ENCODE measurements around the gene HLA-DPA1.
A peak's percentile ranks its signal among the peaks of the same experiment; 100 is the strongest.

The HLA-DPA1 gene

DNA sequence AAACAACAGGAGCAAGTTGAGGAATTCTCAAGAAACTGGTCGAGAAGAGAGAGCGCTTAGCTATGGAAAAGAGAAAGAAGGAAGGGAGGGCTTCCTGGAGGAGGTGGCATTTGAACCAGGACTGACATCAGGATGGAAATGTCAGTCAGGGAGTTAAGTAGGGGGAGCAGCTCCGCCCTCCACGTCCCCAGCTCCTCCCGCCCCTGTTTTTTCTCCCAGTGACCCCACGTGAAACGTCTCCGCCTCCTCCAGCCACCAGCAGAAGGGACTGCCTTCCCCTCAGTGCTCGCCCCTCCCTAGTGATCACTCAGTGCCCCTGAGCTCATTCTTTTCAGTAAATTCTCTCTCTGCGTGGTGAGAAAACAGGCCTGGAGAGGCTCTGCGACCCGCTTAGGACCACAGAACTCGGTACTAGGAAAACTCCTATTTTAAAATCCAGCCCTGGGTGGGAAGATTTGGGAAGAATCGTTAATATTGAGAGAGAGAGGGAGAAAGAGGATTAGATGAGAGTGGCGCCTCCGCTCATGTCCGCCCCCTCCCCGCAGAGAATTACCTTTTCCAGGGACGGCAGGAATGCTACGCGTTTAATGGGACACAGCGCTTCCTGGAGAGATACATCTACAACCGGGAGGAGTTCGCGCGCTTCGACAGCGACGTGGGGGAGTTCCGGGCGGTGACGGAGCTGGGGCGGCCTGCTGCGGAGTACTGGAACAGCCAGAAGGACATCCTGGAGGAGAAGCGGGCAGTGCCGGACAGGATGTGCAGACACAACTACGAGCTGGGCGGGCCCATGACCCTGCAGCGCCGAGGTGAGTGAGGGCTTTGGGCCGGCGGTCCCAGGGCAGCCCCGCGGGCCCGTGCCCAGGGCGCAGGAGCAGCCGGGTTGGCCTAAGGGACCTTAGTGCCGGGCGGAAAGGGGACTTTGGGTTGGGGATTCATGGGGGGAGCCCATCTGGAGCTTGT, 7.0 kb upstream of the HLA-DPA1 start:
- Mint-ChIP-seq H3K4me3 (peak overlapping the region; percentile 91), H3K27ac (peak overlapping the region; percentile 99), H3K27me3 (no peaks in the 10 kb centered on the region), H3K4me1 (peaks cover 62% of the 10 kb centered on the region), H3K36me3 (peaks cover 67% of the 10 kb centered on the region), H3K9me3 (no peaks in the 10 kb centered on the region)
- DNase-seq (ENCODE audit: low spot score in 2 of 2): peak in 1 of 2 donors; percentile 26
- peak; percentile 2 for ATAC-seq (ENCODE audit: low read depth)

DNA sequence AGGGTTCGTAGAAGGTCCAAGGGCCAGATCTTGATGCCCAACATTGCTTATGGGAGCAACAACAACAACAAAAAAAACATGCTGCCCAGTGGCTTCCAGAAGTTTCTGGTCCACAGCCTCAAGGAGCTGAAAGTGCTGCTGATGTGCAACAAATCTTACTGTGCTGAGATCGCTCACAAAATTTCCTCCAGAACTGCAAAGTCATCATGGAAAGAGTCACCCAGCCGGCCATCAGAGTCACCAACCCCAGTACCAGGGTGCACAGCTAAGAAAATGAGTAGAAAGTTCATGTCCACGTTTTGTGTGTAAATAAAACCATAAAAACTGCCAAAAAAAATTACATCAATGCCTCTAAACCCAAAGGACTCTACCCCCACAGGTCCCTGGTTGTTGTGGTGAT, 6.1 kb upstream of the HLA-DPA1 start:
- Mint-ChIP-seq H3K27me3 (no peaks in the 10 kb centered on the region), H3K27ac (peak overlapping the region; percentile 99)

DNA sequence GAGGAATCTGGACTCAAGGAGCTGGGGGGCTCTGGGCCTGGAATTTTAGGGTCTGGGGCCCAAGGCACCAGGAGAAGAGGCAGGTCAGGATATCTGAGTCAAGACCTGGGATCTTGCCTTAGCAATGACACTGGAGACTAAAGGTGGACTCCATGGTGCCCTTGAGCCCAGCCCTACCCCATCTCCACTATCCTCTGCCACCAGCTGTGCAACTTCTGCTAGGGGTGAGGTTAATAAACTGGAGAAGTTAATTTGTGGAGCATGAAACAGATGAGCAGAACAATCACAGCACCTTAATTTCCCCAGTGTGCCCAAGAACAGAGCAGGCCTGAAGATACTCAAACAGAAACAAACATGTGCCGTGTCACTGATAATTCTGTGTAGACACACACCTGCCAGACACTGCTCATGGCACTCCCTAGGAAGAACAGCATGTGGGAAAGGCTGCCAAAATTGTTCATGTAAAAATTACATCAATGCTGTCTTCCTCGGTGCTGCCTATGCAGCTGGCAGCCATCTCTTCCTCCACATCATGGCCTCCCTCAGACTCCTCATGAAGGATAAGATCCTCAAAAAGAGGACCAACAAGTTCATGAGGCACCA, 5.6 kb upstream of the HLA-DPA1 start:
- no peak for ATAC-seq (ENCODE audit: low read depth)
- Mint-ChIP-seq H3K27me3 (no peaks in the 10 kb centered on the region), H3K4me1 (peaks cover 59% of the 10 kb centered on the region), H3K9me3 (no peaks in the 10 kb centered on the region), H3K27ac (peak overlapping the region; percentile 99), H3K4me3 (peak overlapping the region; percentile 91), H3K36me3 (peaks cover 59% of the 10 kb centered on the region)
- no peak for DNase-seq (ENCODE audit: low spot score in 2 of 2)

More for the DNA sequence above, 6.1 kb upstream of the HLA-DPA1 start:
- ATAC-seq (ENCODE audit: low read depth) (no peak), DNase-seq (ENCODE audit: low spot score in 2 of 2) (no peak)
- Mint-ChIP-seq H3K36me3 (peaks cover 60% of the 10 kb centered on the region), H3K9me3 (no peaks in the 10 kb centered on the region), H3K4me1 (peaks cover 60% of the 10 kb centered on the region), H3K4me3 (peak overlapping the region; percentile 91)

DNA sequence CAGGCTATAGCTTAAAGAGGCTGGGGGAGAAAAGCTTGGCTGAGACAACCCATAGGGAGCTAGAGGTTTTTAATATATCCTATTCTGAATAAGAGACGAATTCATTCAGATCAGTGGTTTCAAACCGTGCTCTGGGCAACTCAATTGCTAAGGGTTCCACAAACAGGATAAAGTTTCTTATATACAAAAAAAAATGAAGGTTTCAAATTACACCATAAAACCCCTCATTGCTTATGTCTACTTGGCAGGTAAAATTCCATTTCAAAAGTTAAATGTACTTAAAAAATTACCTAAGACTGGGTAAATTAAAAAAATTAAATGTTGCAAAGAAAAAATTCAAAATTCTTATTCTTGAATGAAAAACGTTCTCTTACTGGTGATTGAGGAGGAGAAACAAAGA, 5.0 kb upstream of the HLA-DPA1 start:
- Mint-ChIP-seq H3K4me1 (peaks cover 62% of the 10 kb centered on the region), H3K36me3 (peaks cover 57% of the 10 kb centered on the region), H3K4me3 (peak overlapping the region; percentile 91), H3K27me3 (no peaks in the 10 kb centered on the region), H3K27ac (peak overlapping the region; percentile 99), H3K9me3 (no peaks in the 10 kb centered on the region)
- no peak for ATAC-seq (ENCODE audit: low read depth)
- no peak for DNase-seq (ENCODE audit: low spot score in 2 of 2)

DNA sequence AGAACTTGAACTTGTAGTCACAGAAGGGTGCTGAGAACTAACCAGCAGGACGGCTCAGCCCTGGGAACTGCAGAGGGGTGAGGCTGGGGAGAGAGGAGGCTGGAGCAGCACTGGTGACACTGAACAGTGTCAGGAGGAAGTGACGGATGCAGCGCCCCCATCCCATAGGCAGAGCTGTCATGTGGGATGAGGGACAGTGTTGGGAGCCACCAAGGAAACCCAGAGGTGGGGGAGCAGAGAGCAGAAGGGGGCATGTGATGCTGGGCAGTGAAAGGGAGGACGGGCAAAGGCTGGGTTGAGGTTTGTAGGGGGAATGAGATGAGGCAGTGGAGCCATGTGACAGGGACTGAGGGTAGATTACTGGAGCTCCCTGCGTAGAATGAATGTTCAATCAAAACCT, 4.5 kb upstream of the HLA-DPA1 start:
- Mint-ChIP-seq H3K4me1 (peaks cover 62% of the 10 kb centered on the region), H3K27me3 (no peaks in the 10 kb centered on the region), H3K9me3 (no peaks in the 10 kb centered on the region), H3K36me3 (peaks cover 55% of the 10 kb centered on the region), H3K4me3 (peak overlapping the region; percentile 91), H3K27ac (peak overlapping the region; percentile 99)
- ATAC-seq (ENCODE audit: low read depth): no peak
- DNase-seq (ENCODE audit: low spot score in 2 of 2): peak in 1 of 2 donors; percentile 20

DNA sequence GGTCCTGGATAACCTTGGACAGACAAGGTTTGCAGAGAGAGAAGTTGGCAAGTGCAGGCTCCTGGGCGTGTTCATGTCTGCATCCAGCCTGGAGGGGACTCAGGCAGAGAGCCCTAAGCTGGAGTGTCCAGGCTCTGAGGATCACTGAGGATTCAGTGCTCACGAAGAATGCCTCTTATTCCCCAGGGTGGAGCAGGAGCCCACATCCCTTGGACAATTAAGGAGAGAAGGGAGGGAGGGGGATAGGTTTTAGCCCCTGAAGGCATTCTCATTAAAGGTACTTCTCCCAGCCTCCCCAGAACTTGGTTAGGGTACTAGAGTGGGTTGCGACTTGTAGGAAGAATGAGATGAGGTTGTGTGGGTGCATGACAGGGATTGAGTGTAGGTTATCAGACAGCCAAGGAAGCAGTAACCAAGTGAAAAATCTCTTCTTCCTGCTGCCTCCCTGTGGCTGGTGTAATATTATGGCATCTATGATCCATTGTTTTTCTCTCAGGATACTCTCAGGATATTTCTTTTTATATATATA, 3.0 kb upstream of the HLA-DPA1 start:
- peak overlapping the region; percentile 91 for H3K4me3 Mint-ChIP-seq
- ATAC-seq (ENCODE audit: low read depth): no peak
- no peaks in the 10 kb centered on the region for H3K27me3 Mint-ChIP-seq
- peak overlapping the region; percentile 99 for H3K27ac Mint-ChIP-seq
- DNase-seq (ENCODE audit: low spot score in 2 of 2): peak in 1 of 2 donors; percentile 17
- peaks cover 56% of the 10 kb centered on the region for H3K36me3 Mint-ChIP-seq
- H3K4me1 Mint-ChIP-seq: peaks cover 54% of the 10 kb centered on the region
- H3K9me3 Mint-ChIP-seq: no peaks in the 10 kb centered on the region

DNA sequence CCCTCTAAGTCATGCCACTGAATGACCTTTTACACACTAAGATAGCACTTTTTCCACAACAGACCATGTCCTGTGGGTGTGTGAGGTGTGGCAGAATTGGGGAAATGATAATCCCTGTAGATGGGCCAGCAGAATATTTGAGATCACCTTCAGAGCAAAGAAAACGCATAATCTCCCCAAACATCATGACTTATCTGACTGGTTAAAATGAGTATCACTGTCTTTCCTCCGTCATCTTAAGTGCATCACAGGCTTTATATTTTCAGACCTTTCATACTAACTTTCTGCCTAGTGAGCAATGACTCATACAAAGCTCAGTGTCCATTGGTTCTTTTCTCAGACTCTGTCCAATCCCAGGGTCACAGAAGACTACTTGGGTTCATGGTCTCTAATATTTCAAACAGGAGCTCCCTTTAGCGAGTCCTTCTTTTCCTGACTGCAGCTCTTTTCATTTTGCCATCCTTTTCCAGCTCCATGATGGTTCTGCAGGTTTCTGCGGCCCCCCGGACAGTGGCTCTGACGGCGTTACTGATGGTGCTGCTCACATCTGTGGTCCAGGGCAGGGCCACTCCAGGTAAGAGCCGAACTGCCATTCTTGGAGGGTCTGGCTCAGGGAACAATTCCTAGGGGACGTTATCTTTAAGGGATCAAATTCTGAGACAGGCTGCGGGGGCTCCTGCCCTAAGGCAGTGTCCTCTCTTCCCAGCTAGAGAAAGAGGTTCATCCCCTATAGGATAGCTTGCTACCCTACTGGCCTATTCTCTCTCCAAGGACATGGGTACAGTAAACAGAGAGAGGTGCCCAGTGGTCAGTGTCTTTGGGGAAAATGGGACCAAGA, 2.3 kb upstream of the HLA-DPA1 start, which contains the start of gene HLA-DPB1:
Gene HLA-DPB1 (plus strand): TSS at position 423 of the 838 bp plus-strand sequence. CDS start 52 bp downstream, at position 475.
- H3K9me3 Mint-ChIP-seq: no peaks in the 10 kb centered on the region
- H3K27ac Mint-ChIP-seq: peak within 1 kb of the TSS; percentile 99
- ATAC-seq (ENCODE audit: low read depth) (peak; percentile 73), DNase-seq (ENCODE audit: low spot score in 2 of 2) (peak; percentile 60 to 82)
- peaks cover 50% of the 10 kb centered on the region for H3K4me1 Mint-ChIP-seq
- no peaks in the 10 kb centered on the region for H3K27me3 Mint-ChIP-seq
- H3K4me3 Mint-ChIP-seq: peak within 1 kb of the TSS; percentile 91
- H3K36me3 Mint-ChIP-seq: peaks cover 53% of the 10 kb centered on the region

DNA sequence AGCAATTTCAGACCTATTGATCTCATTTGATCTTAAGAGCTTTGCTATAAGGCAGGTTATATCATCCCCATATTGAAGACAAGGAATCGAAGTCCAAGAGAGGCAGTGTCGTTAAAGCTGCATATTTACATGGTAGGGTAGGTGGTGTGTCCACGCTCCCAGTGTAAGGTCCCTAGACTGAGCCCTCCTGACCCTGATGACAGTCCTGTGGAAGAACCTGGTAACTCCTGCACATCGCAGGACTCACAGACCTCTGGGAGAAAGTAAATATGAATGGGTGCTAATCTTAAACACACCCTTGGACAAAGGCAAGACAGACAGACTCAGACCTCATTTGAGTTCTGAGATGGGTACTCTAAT, 1.7 kb upstream of the HLA-DPA1 start:
- H3K4me1 Mint-ChIP-seq: peaks cover 46% of the 10 kb centered on the region
- ATAC-seq (ENCODE audit: low read depth): peak; percentile 1
- no peaks in the 10 kb centered on the region for H3K27me3 Mint-ChIP-seq
- H3K4me3 Mint-ChIP-seq: peak overlapping the region; percentile 91
- H3K9me3 Mint-ChIP-seq: no peaks in the 10 kb centered on the region
- H3K36me3 Mint-ChIP-seq: peaks cover 48% of the 10 kb centered on the region
- no peak for DNase-seq (ENCODE audit: low spot score in 2 of 2)
- H3K27ac Mint-ChIP-seq: peak overlapping the region; percentile 99

DNA sequence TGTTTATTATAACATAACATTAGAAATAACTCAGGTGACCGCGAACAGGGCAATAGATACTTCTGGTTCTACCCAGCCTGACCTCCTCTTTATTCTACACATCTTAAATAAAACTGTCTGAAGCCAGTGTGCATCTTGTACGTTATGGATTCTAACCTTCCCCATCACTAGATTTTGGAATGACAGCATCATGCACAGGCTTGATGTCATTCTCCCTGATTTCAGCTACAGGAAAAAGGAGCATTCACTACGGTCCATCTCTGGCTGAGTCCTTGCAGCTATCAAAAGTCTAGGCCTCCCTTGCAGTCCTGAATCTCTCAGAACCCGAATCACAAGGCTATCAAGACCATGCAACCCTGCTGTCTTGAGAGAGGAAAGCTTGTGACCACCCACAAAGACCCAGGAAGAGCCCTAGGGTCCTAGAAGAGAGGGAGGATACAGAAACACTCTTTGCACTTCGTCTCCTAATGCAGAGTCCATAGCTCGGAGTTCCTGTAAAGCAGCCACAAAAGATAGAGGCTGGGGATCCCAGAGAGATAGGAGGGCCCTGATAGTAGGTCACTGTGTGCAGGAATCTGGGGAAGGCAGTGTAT, 845 bp downstream of the HLA-DPA1 start:
- peak overlapping the region; percentile 99 for H3K4me3 Mint-ChIP-seq
- H3K27me3 Mint-ChIP-seq: no peaks in the 10 kb centered on the region
- peaks cover under 1% of the 10 kb centered on the region for H3K9me3 Mint-ChIP-seq
- H3K4me1 Mint-ChIP-seq: peaks cover 43% of the 10 kb centered on the region
- ATAC-seq (ENCODE audit: low read depth) (no peak), DNase-seq (ENCODE audit: low spot score in 2 of 2) (no peak)
- peak overlapping the region; percentile 99 for H3K27ac Mint-ChIP-seq
- H3K36me3 Mint-ChIP-seq: peaks cover 54% of the 10 kb centered on the region

DNA sequence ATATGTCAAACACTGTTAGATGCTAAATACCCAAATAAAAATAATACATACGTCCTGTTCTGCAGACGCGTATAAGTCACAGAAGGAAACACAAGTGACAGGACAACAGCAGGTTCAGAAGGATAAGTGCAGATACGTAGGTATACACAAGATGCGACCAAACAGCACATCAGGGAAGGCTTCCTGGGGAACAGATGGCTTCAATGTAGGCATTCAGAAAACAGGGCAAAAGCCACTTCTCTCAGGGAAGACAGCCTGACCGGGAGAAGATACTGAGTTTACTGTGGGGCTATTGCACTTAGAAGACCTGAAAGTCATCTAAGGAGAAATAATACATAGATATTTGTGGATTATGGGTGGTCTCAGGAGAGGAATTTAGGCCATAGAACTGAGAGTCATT, 1.9 kb downstream of the HLA-DPA1 start:
- Mint-ChIP-seq H3K4me1 (peaks cover 44% of the 10 kb centered on the region), H3K27me3 (no peaks in the 10 kb centered on the region), H3K9me3 (peaks cover 5% of the 10 kb centered on the region), H3K27ac (peak overlapping the region; percentile 99), H3K4me3 (peak overlapping the region; percentile 99), H3K36me3 (peaks cover 59% of the 10 kb centered on the region)
- no peak for DNase-seq (ENCODE audit: low spot score in 2 of 2)
- no peak for ATAC-seq (ENCODE audit: low read depth)

DNA sequence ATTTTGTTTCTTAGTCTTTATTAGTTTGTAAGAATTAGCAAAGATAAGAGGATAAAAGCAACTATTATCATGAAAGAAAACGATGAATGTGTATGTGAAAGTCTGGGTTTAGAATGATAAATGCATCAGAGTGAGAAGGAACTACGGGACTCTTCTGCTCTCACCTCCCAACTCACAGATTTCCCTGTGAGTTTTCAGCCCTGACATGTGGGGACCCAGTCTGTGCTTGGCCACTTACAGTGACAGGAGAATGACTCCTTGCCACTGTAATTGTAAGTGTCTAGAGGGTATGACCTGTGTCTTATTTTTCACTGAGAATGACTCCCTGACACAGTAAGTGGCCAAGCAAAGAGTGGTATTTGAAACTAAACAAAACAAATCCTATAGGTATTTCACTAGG, 2.5 kb downstream of the HLA-DPA1 start:
- H3K9me3 Mint-ChIP-seq: peaks cover 5% of the 10 kb centered on the region
- H3K27me3 Mint-ChIP-seq: no peaks in the 10 kb centered on the region
- peaks cover 47% of the 10 kb centered on the region for H3K4me1 Mint-ChIP-seq
- DNase-seq (ENCODE audit: low spot score in 2 of 2) (no peak), ATAC-seq (ENCODE audit: low read depth) (no peak)
- H3K27ac Mint-ChIP-seq: peak overlapping the region; percentile 99
- peak overlapping the region; percentile 99 for H3K4me3 Mint-ChIP-seq
- peaks cover 61% of the 10 kb centered on the region for H3K36me3 Mint-ChIP-seq

DNA sequence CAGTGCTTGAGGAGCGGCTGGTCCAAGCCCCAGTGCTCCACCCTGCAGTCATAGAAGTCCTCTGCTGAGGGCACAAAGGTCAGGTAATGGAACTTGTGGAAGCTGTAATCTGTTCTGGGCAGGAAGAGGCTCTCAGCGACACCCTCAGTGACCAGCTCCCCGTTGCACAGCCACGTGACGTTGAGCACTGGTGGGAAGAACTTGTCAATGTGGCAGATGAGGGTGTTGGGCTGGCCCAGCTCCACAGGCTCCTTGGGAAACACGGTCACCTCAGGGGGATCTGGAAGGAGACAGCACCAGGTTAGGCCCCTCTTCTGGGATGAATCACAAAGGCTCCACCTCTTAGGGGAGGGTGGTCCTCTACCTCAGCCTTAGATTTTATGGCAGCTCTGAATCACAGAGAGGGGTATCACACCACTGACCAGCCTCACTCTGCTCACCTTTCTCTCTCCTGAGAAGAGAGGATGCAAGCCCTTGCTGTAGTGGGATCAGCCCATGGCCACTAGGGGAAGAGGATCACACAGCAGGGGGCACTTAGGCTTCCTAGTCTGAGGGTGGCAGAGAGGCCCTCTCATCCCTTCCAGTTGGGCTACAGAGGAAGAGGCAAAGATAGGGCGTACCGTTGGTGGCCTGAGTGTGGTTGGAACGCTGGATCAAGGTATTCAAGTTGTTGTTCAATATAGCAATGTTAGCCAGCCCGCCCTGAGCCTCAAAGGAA, 4.3 kb downstream of the HLA-DPA1 start:
- peak overlapping the region; percentile 81 for H3K27ac Mint-ChIP-seq
- peak overlapping the region; percentile 99 for H3K4me3 Mint-ChIP-seq
- no peak for DNase-seq (ENCODE audit: low spot score in 2 of 2)
- ATAC-seq (ENCODE audit: low read depth): no peak
- no peaks in the 10 kb centered on the region for H3K27me3 Mint-ChIP-seq
- H3K36me3 Mint-ChIP-seq: peaks cover 76% of the 10 kb centered on the region
- H3K4me1 Mint-ChIP-seq: peaks cover 51% of the 10 kb centered on the region
- H3K9me3 Mint-ChIP-seq: peaks cover 5% of the 10 kb centered on the region
